Measurements from ENCODE around the gene TUBB8. TPM values are rescaled to one million over a fixed set of nuclear protein-coding genes. Genes with fewer than 3 reads are reported as not detected.

The TUBB8 gene
- total and polyA plus RNA-seq, 9 donors = 0.10 to 3.6 TPM; not detected in 7

DNA sequence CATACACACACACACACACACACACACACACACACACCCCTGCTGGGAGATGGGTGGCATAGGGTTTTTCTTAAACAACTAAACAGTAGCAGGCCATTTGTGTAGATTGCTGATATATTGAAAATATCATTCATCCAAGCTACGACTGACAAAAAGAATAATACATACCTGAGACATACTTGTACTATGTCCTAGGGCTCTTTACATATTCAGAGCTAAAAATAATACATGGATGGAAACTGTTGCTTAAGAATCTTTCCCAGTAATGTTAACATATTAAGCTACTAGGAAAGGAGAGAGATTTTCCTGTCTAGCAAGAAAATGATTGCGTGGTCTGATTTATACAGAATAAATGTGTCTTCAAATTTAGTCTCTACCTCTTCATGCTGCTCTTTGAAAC is 40.2 kb upstream of the TUBB8 start:
- intact Hi-C loops (cut with DNase I) = no loop called here
- 76 to 82% (median 80%) methylated on average over 2 of the region's 2 CpGs for WGBS, 3 donors

DNA sequence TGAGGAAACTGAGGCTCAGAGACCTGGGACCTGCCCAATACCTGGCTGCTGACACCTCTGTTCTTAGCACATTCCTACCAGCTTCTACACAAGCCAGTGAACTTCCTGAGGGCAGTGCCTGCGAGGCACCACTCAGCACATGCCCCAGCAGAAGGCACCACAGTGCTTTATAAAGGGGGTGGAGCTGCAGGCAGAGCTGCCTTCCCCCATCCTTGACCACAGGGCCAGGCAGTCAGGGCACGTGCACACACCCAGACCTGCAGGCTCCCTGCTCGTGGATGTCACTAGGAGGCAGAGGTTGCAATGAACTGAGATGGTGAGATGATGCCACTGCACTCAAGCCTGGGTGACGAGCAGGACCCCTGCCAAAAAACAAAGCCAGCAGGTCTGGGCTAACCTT is 39.2 kb upstream of the TUBB8 start:
- WGBS, 3 donors = 50 to 52% (median 51%) methylated on average over 4 of the region's 4 CpGs
- intact Hi-C loops (cut with DNase I) = no loop called here
- H3K9me3 ChIP-seq = no peaks in the 10 kb centered on the region
- H3K27me3 ChIP-seq = peaks cover 2% of the 10 kb centered on the region
- no peaks in the 10 kb centered on the region for H3K4me1 ChIP-seq (ENCODE audit: insufficient read depth)
- TF ChIP-seq EP300 (IDR thresholded peaks at IDR 0.05) (no peak), POLR2A (IDR thresholded peaks at IDR 0.05) (no peak)
- TF ChIP-seq, protein P1, sequence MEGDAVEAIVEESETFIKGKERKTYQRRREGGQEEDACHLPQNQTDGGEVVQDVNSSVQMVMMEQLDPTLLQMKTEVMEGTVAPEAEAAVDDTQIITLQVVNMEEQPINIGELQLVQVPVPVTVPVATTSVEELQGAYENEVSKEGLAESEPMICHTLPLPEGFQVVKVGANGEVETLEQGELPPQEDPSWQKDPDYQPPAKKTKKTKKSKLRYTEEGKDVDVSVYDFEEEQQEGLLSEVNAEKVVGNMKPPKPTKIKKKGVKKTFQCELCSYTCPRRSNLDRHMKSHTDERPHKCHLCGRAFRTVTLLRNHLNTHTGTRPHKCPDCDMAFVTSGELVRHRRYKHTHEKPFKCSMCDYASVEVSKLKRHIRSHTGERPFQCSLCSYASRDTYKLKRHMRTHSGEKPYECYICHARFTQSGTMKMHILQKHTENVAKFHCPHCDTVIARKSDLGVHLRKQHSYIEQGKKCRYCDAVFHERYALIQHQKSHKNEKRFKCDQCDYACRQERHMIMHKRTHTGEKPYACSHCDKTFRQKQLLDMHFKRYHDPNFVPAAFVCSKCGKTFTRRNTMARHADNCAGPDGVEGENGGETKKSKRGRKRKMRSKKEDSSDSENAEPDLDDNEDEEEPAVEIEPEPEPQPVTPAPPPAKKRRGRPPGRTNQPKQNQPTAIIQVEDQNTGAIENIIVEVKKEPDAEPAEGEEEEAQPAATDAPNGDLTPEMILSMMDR (IDR thresholded peaks at IDR 0.05) = no peak
- no peak overlapping the region for H3K27ac ChIP-seq
- no peaks in the 10 kb centered on the region for H3K36me3 ChIP-seq
- no peak overlapping the region for H3K4me3 ChIP-seq
- DNase-seq = no peak

More for the DNA sequence above, 40.2 kb upstream of the TUBB8 start:
- no peak overlapping the region for H3K4me3 ChIP-seq
- no peaks in the 10 kb centered on the region for H3K4me1 ChIP-seq (ENCODE audit: insufficient read depth)
- no peak for TF ChIP-seq POLR2A (IDR thresholded peaks at IDR 0.05)
- TF ChIP-seq, protein P1 (IDR thresholded peaks at IDR 0.05) = no peak
- TF ChIP-seq EP300 (IDR thresholded peaks at IDR 0.05) = no peak
- H3K36me3 ChIP-seq = no peaks in the 10 kb centered on the region
- H3K9me3 ChIP-seq = no peaks in the 10 kb centered on the region
- peaks cover 2% of the 10 kb centered on the region for H3K27me3 ChIP-seq
- H3K27ac ChIP-seq = no peak overlapping the region
- no peak for DNase-seq

DNA sequence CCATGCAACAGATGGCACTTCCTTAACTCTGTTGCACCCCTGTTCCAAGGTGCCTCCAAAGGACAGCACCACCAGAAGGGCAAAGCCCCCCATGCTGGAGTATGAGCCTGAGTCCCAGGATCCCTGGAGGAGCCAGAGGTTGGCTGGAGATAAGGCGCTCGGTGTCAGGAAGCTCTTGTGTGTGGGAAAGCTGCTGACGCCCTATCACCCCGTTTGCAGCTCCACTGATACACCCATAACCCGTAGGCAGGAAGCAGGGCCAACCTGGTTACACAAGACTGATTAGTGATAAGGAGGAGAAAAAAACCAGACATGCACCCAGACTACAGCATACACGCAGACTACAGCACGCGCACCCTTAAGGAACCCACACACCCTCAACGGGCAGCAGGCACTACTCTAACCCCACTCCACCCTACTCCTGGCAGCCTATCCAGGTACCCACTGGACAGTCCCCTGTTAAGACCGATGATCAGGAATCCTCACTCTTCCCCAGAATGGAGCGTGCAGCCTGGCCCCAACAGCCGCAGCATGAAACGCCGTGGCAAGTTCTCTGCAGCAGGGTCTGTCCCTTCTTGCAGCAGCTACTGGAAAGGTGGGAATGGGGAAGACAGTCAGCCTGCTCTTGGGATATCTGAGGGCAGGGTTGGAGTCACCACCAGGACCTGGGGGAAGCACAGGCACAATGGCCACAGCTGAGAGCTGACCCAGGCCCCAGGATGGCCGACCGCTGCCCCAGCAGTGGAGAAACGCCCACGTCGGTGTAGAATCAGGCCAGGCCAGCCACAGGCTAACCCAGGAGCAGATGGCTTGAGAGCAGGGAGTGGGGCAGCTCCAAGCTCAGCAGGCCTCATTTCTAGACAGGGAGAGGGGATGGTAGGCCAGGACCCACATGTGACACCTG is 38.3 kb upstream of the TUBB8 start:
- Histone ChIP-seq H3K36me3 (no peaks in the 10 kb centered on the region), H3K4me1 (ENCODE audit: insufficient read depth) (no peaks in the 10 kb centered on the region), H3K9me3 (no peaks in the 10 kb centered on the region), H3K4me3 (no peak overlapping the region), H3K27ac (no peak overlapping the region), H3K27me3 (peaks cover 2% of the 10 kb centered on the region)
- TF ChIP-seq, protein P1 (IDR thresholded peaks at IDR 0.05) = no peak
- TF ChIP-seq EP300 (IDR thresholded peaks at IDR 0.05) (no peak), POLR2A (IDR thresholded peaks at IDR 0.05) (no peak)
- intact Hi-C loops (cut with DNase I) = no loop called here
- no peak for DNase-seq
- 78 to 85% (median 81%) methylated on average over 19 of the region's 19 CpGs for whole genome bisulfite sequencing, 3 donors

DNA sequence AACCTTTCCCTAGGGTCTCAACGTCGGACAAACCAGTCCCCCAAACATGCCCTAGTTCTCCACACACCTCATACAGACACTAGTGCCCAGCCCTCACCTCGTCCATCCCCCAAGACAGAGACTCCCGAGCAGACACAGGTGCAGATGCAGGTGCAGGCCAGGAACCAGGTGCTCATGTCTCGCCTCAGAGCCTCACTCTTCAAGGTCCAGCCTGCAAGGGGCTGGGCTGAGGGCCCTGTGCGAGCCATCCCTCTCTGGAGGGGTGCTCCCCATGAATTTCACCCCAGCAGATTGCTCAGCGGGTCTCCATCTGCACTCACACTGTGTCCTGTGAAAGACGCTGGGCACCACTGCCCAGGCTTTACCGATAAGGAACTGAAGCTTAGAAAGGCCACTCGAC is 36.9 kb upstream of the TUBB8 start:
- TF ChIP-seq POLR2A (IDR thresholded peaks at IDR 0.05) = no peak
- no peak for DNase-seq
- Histone ChIP-seq H3K4me3 (no peak overlapping the region), H3K9me3 (no peaks in the 10 kb centered on the region), H3K4me1 (ENCODE audit: insufficient read depth) (no peaks in the 10 kb centered on the region), H3K27me3 (peaks cover 2% of the 10 kb centered on the region), H3K27ac (no peak overlapping the region), H3K36me3 (no peaks in the 10 kb centered on the region)
- WGBS, 3 donors = 78 to 84% (median 82%) methylated on average over 8 to 10 of the region's 10 CpGs
- intact Hi-C loops (cut with DNase I) = no loop called here

DNA sequence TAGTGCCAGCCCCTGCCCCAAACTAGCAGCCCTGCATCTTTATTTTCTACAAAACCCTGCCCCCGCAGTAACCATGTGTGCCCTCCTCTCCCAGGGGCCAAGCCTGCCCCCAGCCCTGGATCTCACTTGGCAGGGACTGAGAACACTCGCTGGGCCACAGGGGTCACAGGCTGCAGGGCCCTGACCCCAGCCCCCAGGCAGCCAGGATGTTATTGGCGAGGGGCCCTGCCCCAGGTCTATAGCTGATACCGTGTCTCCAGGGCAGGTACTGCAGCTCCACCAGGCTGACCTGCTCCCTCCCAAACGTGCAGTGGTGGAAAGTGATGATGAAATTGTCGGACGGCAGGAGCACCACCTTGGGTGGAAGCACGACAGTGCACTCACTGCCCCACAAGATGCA is 35.9 kb upstream of the TUBB8 start:
- no peaks in the 10 kb centered on the region for H3K9me3 ChIP-seq
- peaks cover under 1% of the 10 kb centered on the region for H3K27me3 ChIP-seq
- intact Hi-C loops (cut with DNase I) = no loop called here
- no peak for TF ChIP-seq EP300 (IDR thresholded peaks at IDR 0.05)
- TF ChIP-seq, protein P1 (IDR thresholded peaks at IDR 0.05) = no peak
- no peak for TF ChIP-seq POLR2A (IDR thresholded peaks at IDR 0.05)
- 52 to 56% (median 55%) methylated on average over 8 of the region's 8 CpGs for WGBS, 3 donors
- no peak for DNase-seq
- H3K27ac ChIP-seq = no peak overlapping the region
- H3K36me3 ChIP-seq = no peaks in the 10 kb centered on the region
- H3K4me3 ChIP-seq = no peak overlapping the region
- no peaks in the 10 kb centered on the region for H3K4me1 ChIP-seq (ENCODE audit: insufficient read depth)
